Testis (tissue), 3 donors: Measurements from ENCODE around the gene SLC25A29. TPM values are rescaled to one million over a fixed set of nuclear protein-coding genes. Genes with fewer than 3 reads are reported as not detected.

Experiments used
- DNase-seq: peaks from one replicate; pipeline ENCODE4 v3.0.0-alpha.2; 2019
- H3K27ac ChIP-seq, 2 donors: fragments of 200-600 bp; sonication (generic); one replicate each; pipeline ENCODE4 v1.5.1; 2019
- H3K27me3 ChIP-seq: fragments of 200-600 bp; sonication (generic); one replicate; pipeline ENCODE4 v1.5.1; 2019
- H3K36me3 ChIP-seq: fragments of 200-600 bp; sonication (generic); one replicate; pipeline ENCODE4 v1.5.1; 2017; ENCODE audit warnings: low read depth; ENCODE audit errors: missing control alignments
- H3K4me1 ChIP-seq: fragments of 200-600 bp; sonication (generic); one replicate; pipeline ENCODE4 v1.5.1; 2019
- H3K4me3 ChIP-seq, 2 donors: fragments of 200-600 bp; sonication (generic); one replicate each; pipeline ENCODE4 v1.5.1; 2017 to 2019
- H3K9me3 ChIP-seq: fragments of 200-600 bp; sonication (generic); one replicate; pipeline ENCODE4 v1.5.1; 2017
- CTCF ChIP-seq, 3 experiments: fragments of 450-650 bp in 2 of 3; fragments of 200-600 bp in 1 of 3; sonication (generic) in 1 of 3; IDR thresholded peaks; one replicate each; pipeline ENCODE4 v1.5.1; 2016 to 2019; ENCODE audit warnings: antibody characterized with exemption in 3 of 3, mild to moderate bottlenecking in 2 of 3, moderate library complexity in 1 of 3
- POLR2A ChIP-seq: fragments of 450-650 bp; IDR thresholded peaks from one replicate; pipeline ENCODE4 v1.6.1; 2017; ENCODE audit warnings: antibody characterized with exemption, mild to moderate bottlenecking, moderate library complexity
- WGBS, 2 donors: methylation state at CpG; one replicate each; pipeline ENCODE4 v1.1.5; 2018; 5-methylcytosine and 5-hydroxymethylcytosine counted together
- intact Hi-C: fragments of 100-400 bp; cut with DNase I; formaldehyde crosslinking; loops from one replicate; pipeline ENCODE4 v1.15.1; 2023; ENCODE audit warnings: low total_unique reads
- microRNA counts, 2 donors: library from miRNA; unstranded; fragments of <30 nt; microRNA quantifications; one replicate each; lab custom pipeline; 2016
- microRNA-seq, 2 donors: library from miRNA; unstranded; fragments of <30 nt; microRNA quantifications; one replicate each; pipeline ENCODE4, GENCODE V29; 2016; ENCODE audit warnings: borderline number of aligned reads in 2 of 2, borderline replicate concordance in 1 of 2
- polyA plus RNA-seq: library from polyadenylated mRNA; stranded (reverse); fragments of 350-450 nt; fragmentation: Illumina TruSeq; extraction: RNeasy Lipid Tissue Mini Kit (QIAGEN cat#74804); gene quantifications from one replicate; pipeline ENCODE4 v1.2.3, GENCODE V29; 2014; ENCODE audit warnings: low read depth, low replicate concordance; ENCODE audit not compliant: insufficient read depth
- small RNA-seq, 2 donors: library from RNA; depleted of rRNA; stranded (forward); fragments of <200 nt; gene quantifications; one replicate each; pipeline ENCODE3, GENCODE V24; 2016
- total RNA-seq, 2 donors: library from RNA; depleted of rRNA; stranded (reverse); fragments of >200 nt; gene quantifications; one replicate each; pipeline ENCODE4 v1.2.3, GENCODE V29; 2016

Gene SLC25A29
- total and polyA plus RNA-seq, 3 donors from 2014 or later: 72.3 to 322 (median 185) TPM

GRCh38 chr14:100246809-100247428 lies 59.3 kb downstream of the SLC25A29 start:
- H3K27me3 ChIP-seq: no peaks in the 10 kb centered on the region
- WGBS, 2 donors: 40 to 42% methylated on average over 3 of the region's 3 CpGs
- TF ChIP-seq CTCF (IDR thresholded peaks at IDR 0.05) (peak; percentile 31 to 57 (median 43)), POLR2A (no peak)
- H3K27ac ChIP-seq: no peak overlapping the region
- DNase-seq: no peak
- intact Hi-C loops: no loop called here
- H3K4me3 ChIP-seq: no peak overlapping the region
- H3K36me3 ChIP-seq: no peaks in the 10 kb centered on the region
- peaks cover 34% of the 10 kb centered on the region for H3K4me1 ChIP-seq
- H3K9me3 ChIP-seq: no peaks in the 10 kb centered on the region

GRCh38 chr14:100243020-100243419 lies 63.2 kb downstream of the SLC25A29 start:
- Histone ChIP-seq H3K27ac (no peak overlapping the region), H3K9me3 (no peaks in the 10 kb centered on the region), H3K4me3 (no peak overlapping the region), H3K27me3 (no peaks in the 10 kb centered on the region), H3K4me1 (peaks cover 30% of the 10 kb centered on the region), H3K36me3 (no peaks in the 10 kb centered on the region)
- WGBS, 2 donors: 52 to 57% methylated on average over 3 of the region's 3 CpGs
- intact Hi-C loops: no loop called here
- no peak for TF ChIP-seq CTCF (IDR thresholded peaks at IDR 0.05)
- no peak for TF ChIP-seq POLR2A
- DNase-seq: no peak

- Histone ChIP-seq H3K9me3 (no peaks in the 10 kb centered on the region), H3K36me3 (no peaks in the 10 kb centered on the region), H3K27me3 (no peaks in the 10 kb centered on the region), H3K27ac (peak overlapping the region; percentile 89 to 99), H3K4me1 (peaks cover 30% of the 10 kb centered on the region), H3K4me3 (peak overlapping the region; percentile 81 to 100)
- no peak for DNase-seq
- WGBS, 2 donors: 17% methylated on average over 3 of the region's 3 CpGs
- intact Hi-C loops: no loop called here
- no peak for TF ChIP-seq CTCF (IDR thresholded peaks at IDR 0.05)
- no peak for TF ChIP-seq POLR2A
Measured at GRCh38 chr14:100241279-100241678, 65.0 kb downstream of the SLC25A29 start.

MicroRNAs encoded within 50 kb of the gene (microRNA counts, 767-probe panel; counts per million panel counts)
- microRNA hsa-miR-345-5p (lab: Ali Mortazavi, UCI): 0 to 152 counts per million in 2 donors

Small RNA genes within 50 kb of the gene (microRNA-seq; reads per million reads assigned to microRNA genes)
- gene MIR345: 93.9 to 211 reads per million in 2 donors
- gene MIR6764: 0 to 0.70 reads per million in 2 donors

Small RNA genes within 50 kb of the gene (small RNA-seq; reads per million reads assigned to genes)
- 2.4 to 2.9 reads per million in 2 donors for gene MIR345
- gene RN7SL523P: 0 reads per million in 2 donors

Other genes starting within 250 kb of the SLC25A29 start
- gene EVL, start 241.0 kb downstream of the SLC25A29 start, total RNA-seq: 10 to 100 TPM; 91.7 to 96.8 TPM
- gene EVL, start 241.0 kb downstream of the SLC25A29 start, polyA plus RNA-seq: 87.4 TPM
- gene DEGS2, start 146.8 kb downstream of the SLC25A29 start, total RNA-seq: 1 to 10 TPM; 3.3 to 5.9 TPM
- 3.9 TPM for gene DEGS2, start 146.8 kb downstream of the SLC25A29 start, polyA plus RNA-seq
- gene YY1, start 67.3 kb downstream of the SLC25A29 start, total RNA-seq: 10 to 100 TPM; 58.1 to 68.2 TPM
- gene YY1, start 67.3 kb downstream of the SLC25A29 start, polyA plus RNA-seq: 74.2 TPM
- under 1 TPM; 0.37 to 0.87 TPM for gene SLC25A47, start 16.9 kb upstream of the SLC25A29 start, total RNA-seq
- 0.78 TPM for gene SLC25A47, start 16.9 kb upstream of the SLC25A29 start, polyA plus RNA-seq
- gene WDR25, start 70.0 kb upstream of the SLC25A29 start, total RNA-seq: 10 to 100 TPM; 12.9 to 18.2 TPM
- 12.8 TPM for gene WDR25, start 70.0 kb upstream of the SLC25A29 start, polyA plus RNA-seq